PFSK-1 (cell line): Measurements from ENCODE around the gene ACSS2.

Experiments
- FOXP2 ChIP-seq: optimal IDR thresholded peaks from 2 replicates; pipeline ENCODE3; 2011; ENCODE audit warnings: borderline replicate concordance, control low read depth, inconsistent platforms; ENCODE audit not compliant: insufficient read depth; ENCODE audit errors: extremely low read length, extremely low read depth
- POLR2AphosphoS5 ChIP-seq: IDR thresholded peaks from 2 replicates; pipeline ENCODE4 v1.6.1; 2012; ENCODE audit warnings: low read depth, mild to moderate bottlenecking, control low read depth, low read length, moderate library complexity
- REST ChIP-seq, 2 experiments: IDR thresholded peaks; 2 replicates each; pipeline versions ENCODE4 v1.6.1 to v1.8.0; 2011 to 2012; ENCODE audit warnings: low read depth in 2 of 2, low read length in 2 of 2, control low read depth in 1 of 2, inconsistent platforms in 1 of 2, mild to moderate bottlenecking in 1 of 2, moderate library complexity in 1 of 2; ENCODE audit not compliant: insufficient read depth in 1 of 2
- SIN3A ChIP-seq: IDR thresholded peaks from 2 replicates; pipeline ENCODE4 v1.6.1; 2012; ENCODE audit warnings: mild to moderate bottlenecking, low read length, moderate library complexity, borderline replicate concordance; ENCODE audit not compliant: insufficient read depth
- TAF1 ChIP-seq: IDR thresholded peaks from 2 replicates; pipeline ENCODE4 v1.6.1; 2012; ENCODE audit warnings: low read length, control low read depth, borderline replicate concordance; ENCODE audit not compliant: insufficient read depth

Gene ACSS2

GRCh38 chr20:34926581-34926980 lies 50.2 kb downstream of the ACSS2 start:
- TF ChIP-seq FOXP2, result no peak
- TF ChIP-seq SIN3A, result no peak
- TF ChIP-seq POLR2AphosphoS5, result no peak
- no peak for TF ChIP-seq TAF1
- no peak for TF ChIP-seq REST (IDR thresholded peaks at IDR 0.05; ENCODE audit: insufficient read depth in 1 of 2, low read depth in 2 of 2, low read length in 2 of 2)

- no peak for TF ChIP-seq FOXP2
- TF ChIP-seq POLR2AphosphoS5, result no peak
- no peak for TF ChIP-seq REST (IDR thresholded peaks at IDR 0.05; ENCODE audit: insufficient read depth in 1 of 2, low read depth in 2 of 2, low read length in 2 of 2)
Measured at GRCh38 chr20:34927736-34928135, 51.3 kb downstream of the ACSS2 start.

GRCh38 chr20:34928411-34928810 lies 52.0 kb downstream of the ACSS2 start:
- no peak for TF ChIP-seq REST (IDR thresholded peaks at IDR 0.05; ENCODE audit: insufficient read depth in 1 of 2, low read depth in 2 of 2, low read length in 2 of 2)
- no peak for TF ChIP-seq POLR2AphosphoS5
- TF ChIP-seq SIN3A, result no peak
- no peak for TF ChIP-seq TAF1

GRCh38 chr20:34931771-34932170 lies 55.4 kb downstream of the ACSS2 start:
- TF ChIP-seq FOXP2 (no peak), SIN3A (no peak)

- no peak for TF ChIP-seq REST (IDR thresholded peaks at IDR 0.05; ENCODE audit: insufficient read depth in 1 of 2, low read depth in 2 of 2, low read length in 2 of 2)
- no peak for TF ChIP-seq POLR2AphosphoS5
- no peak for TF ChIP-seq SIN3A
- no peak for TF ChIP-seq TAF1
- no peak for TF ChIP-seq FOXP2
Measured at GRCh38 chr20:34938466-34939163, 62.2 kb downstream of the ACSS2 start.

GRCh38 chr20:34940081-34940481 lies 63.7 kb downstream of the ACSS2 start:
- TF ChIP-seq FOXP2, result no peak
- no peak for TF ChIP-seq POLR2AphosphoS5
- no peak for TF ChIP-seq REST (IDR thresholded peaks at IDR 0.05; ENCODE audit: insufficient read depth in 1 of 2, low read depth in 2 of 2, low read length in 2 of 2)
- no peak for TF ChIP-seq TAF1
- TF ChIP-seq SIN3A, result no peak
